Fibroblast of skin of right biceps (primary cell): ENCODE data around the gene CCDC85A.
"Not testable (repeated sequence)": the region's sequence is repeated elsewhere in the genome, so short reads cannot be mapped to it uniquely, and the experiment has no call there.

Source experiments
- DNase-seq: peaks from one replicate; pipeline ENCODE4 v3.0.0-alpha.2; 2013

Gene CCDC85A

DNA sequence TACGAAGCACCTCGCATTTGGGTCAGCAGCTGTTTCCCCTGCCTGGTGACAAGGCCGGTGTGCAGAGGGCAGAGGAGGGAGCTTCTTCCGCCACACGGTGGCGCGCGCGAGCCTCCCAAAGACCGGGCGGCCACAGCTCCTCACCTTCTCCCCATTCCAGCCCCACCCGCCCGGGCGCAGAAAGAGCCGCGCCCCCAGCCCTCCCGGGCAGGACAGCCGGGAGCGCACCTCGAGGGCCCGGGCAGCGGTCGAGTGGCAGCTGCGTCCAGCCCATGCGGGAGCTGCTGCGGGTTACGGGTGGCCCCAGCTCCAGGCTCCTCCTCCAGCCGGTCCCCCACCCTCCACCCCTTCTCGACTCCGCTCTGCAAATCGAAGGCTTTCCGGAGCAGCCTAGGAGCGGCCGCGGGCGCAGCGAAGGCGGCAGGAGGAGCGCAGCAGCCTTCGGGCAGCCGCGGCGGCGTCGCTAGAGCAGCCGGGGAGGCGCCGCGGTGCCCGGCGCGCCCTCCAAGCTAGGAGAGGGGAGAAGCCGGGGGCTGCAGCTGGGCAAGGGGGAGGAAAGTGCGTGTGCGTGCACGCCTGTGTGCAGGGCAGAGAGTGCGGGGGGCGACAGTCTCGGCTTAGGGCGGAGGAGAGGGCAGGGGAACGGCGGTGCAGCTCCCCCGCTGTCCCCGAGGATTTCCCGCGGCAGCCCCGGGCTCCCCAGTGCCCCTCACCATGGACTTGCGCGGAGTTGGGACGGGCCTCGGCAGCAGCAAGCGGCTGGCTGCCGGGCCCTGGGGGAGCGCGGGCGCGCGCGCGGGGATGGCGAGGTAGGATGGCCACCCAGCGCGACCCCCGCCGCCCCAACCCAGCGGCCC, at the start of gene CCDC85A:
Gene CCDC85A (plus strand): TSS at position 348 of the 857 bp plus-strand sequence. CDS start 635 bp downstream, outside the sequence.
- DNase-seq: peak; percentile 83

GRCh38 chr2:56134861-56135260, 48.9 kb upstream of the CCDC85A start:
- no peak for DNase-seq

GRCh38 chr2:56142497-56143061, 41.2 kb upstream of the CCDC85A start:
- DNase-seq: not testable (repeated sequence)

GRCh38 chr2:56147907-56148306, 35.9 kb upstream of the CCDC85A start:
- no peak for DNase-seq

GRCh38 chr2:56148825-56149224, 35.0 kb upstream of the CCDC85A start:
- no peak for DNase-seq

- DNase-seq: no peak
Observed at GRCh38 chr2:56151841-56152240, 31.9 kb upstream of the CCDC85A start.

- no peak for DNase-seq
Observed at GRCh38 chr2:56155188-56155587, 28.6 kb upstream of the CCDC85A start.

GRCh38 chr2:56159875-56160274, 23.9 kb upstream of the CCDC85A start:
- DNase-seq: not testable (repeated sequence)

GRCh38 chr2:56167616-56168562, 15.9 kb upstream of the CCDC85A start:
- DNase-seq: peak; percentile 66

GRCh38 chr2:56169521-56169920, 14.3 kb upstream of the CCDC85A start:
- peak; percentile 40 for DNase-seq

GRCh38 chr2:56170504-56170903, 13.3 kb upstream of the CCDC85A start:
- DNase-seq: no peak

DNA sequence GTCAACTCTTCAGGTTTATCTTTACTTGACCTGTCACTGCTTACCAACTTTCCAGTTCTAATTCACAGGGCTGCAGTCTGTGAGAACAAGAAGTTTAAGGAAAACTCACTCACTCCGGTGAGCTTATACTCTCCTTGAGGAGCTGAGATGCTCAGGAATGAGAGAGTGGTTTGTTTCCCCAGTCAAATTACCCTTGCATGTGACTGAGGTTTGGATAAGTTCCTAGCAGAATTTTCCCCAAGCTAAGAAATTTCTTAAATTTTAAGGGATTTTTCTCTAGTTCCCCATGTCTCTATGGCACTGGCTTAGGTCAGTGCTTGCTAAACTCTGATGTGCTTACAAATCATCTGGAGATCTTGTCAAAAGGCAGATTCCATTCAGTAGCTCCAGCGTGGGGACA, 12.8 kb upstream of the CCDC85A start:
- no peak for DNase-seq

DNA sequence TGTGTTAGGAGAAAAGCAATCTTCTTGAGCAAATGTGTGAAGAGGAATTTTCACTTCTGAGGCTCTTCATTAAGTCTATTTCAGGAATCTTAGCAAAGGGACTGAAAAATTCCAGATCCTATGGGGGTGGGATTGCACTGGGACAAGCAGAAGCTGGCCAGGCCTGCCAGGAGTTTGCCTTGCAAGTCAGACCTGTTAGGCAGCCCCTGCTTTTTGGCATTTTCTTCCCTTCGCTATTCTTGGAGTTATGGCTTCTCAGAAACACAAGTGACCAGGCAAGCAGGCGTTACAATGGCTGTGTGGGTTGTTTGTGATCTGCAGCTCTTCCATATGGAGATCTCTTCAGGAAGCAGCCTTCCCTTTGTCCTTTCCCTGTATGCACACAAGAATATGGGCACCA, 8.0 kb upstream of the CCDC85A start:
- DNase-seq: no peak

GRCh38 chr2:56177420-56178220, 6.2 kb upstream of the CCDC85A start:
- DNase-seq: no peak

DNA sequence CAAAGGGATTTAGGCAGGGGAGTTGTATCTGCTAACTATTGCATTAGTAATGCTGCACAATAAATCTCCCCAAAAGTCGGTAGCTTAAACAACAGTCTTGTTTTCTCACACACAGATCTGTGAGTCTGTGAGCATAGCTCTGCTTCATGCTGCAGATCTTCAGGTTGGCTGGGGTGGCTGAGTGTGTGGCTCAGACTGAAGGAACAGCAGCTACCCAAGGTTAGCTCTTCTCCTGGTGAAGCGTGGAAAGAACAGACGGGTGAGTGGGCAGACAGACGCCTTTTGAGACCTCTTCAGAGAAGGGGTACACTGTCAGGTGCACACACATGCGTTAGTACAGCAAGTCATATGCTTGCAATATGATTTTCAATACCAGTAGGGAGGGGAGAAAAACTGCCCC, 3.9 kb upstream of the CCDC85A start:
- no peak for DNase-seq

DNA sequence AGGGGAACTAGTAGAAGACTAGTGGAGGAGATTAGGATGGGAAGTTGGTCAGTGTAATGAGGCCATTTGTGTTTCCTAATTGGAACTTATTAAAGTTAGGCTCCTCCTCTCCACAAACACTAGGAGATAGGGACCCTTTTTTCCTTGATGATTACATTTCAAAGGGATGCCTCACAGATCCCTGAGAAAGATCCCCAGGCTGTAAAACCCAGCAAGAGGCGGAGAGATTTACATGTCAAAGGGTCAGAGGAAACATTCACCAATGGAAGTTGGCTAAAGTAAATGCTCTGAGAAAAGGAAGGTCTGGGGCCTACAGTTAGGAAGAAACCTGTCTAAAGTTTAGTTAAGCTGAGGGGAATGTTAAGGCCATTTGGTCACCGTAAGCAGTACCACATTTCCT, 1.4 kb upstream of the CCDC85A start:
- DNase-seq: no peak

- DNase-seq: no peak
Observed at GRCh38 chr2:56184500-56185011, 766 bp downstream of the CCDC85A start.

DNA sequence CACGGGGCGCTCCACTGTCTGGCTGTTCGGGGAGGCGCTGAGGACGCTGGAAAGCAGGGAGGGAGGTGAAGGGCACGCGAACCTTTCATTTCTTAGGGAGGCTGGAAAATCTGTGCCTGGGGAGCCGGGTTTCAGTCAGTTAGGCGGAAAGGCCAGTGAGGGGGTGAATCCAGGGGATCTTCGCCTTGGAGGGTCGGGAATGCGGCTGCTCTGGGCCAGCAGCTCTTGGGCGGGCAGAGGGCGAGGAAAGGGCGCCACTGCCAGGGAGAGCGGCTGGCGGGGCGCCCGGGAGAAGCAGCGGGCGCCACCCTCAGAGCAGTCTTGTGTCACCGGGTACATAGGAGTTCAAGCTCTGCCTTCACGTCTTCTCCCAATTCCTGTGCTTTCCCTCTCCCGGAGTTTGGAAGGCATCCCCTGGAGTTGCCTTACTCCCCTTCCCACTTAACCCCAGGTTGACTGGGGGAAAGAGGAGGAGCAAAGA, 1.4 kb downstream of the CCDC85A start:
- peak; percentile 37 for DNase-seq

DNA sequence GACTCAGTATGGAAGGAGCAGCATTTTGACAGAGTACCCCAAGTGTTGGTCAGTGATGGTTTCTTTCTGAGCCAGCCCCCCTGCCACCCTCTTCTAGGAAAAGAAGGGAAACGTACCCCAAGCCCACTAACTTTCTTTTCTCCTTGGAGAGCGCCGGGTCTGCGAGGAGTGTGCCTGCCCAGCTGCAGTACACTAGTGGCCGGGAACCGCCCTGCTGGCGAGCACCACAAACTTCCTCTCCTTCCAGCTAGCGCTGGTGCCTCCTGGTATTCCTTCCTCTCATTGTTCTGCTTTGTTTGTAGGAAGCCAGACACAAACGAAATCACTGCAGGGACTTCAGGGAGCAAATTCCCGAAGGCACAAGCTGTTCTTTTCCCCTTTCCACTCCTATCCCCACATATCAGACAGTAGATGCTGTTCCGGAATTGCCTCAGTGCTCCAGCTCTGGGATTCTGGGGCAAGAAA, 1.8 kb downstream of the CCDC85A start:
- DNase-seq: peak; percentile 56

- DNase-seq: peak; percentile 51
Observed at GRCh38 chr2:56191617-56192016, 7.8 kb downstream of the CCDC85A start.

GRCh38 chr2:56192664-56193305, 9.0 kb downstream of the CCDC85A start:
- no peak for DNase-seq
